PFSK-1 (cell line): ENCODE measurements around the gene RNU1-1.

Source experiments
- SIN3A ChIP-seq: IDR thresholded peaks from 2 replicates; pipeline ENCODE4 v1.6.1; 2012; ENCODE audit warnings: mild to moderate bottlenecking, low read length, moderate library complexity, borderline replicate concordance; ENCODE audit not compliant: insufficient read depth
- TF ChIP-seq, protein P1 (sequence below), 2 experiments: IDR thresholded peaks; 2 replicates each; pipeline versions ENCODE4 v1.6.1 to v1.8.0; 2011 to 2012; ENCODE audit warnings: low read depth in 2 of 2, low read length in 2 of 2, control low read depth in 1 of 2, inconsistent platforms in 1 of 2, mild to moderate bottlenecking in 1 of 2, moderate library complexity in 1 of 2; ENCODE audit not compliant: insufficient read depth in 1 of 2

DNA sequence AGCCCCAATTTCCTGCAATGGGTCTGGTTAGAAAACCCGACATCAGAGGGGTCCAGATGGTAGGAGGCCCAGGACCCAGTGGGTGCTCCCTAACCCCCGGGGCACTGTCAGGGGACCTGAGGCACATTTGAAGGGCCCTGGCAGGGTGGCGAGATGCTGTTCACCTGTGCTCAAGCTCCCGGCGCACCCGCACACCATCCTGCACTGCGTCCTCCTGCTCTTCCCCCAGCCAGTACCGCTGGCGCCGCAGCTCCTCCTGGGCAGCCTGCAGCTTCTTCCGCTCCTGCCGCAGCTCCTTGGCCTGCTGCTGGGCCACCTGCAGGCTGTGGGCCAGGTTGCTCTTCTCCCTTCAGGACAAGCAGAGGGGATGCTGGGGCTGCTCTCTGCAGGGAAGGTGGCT, 36.0 kb downstream of the RNU1-1 start:
- no peak for TF ChIP-seq SIN3A
- TF ChIP-seq, protein P1, sequence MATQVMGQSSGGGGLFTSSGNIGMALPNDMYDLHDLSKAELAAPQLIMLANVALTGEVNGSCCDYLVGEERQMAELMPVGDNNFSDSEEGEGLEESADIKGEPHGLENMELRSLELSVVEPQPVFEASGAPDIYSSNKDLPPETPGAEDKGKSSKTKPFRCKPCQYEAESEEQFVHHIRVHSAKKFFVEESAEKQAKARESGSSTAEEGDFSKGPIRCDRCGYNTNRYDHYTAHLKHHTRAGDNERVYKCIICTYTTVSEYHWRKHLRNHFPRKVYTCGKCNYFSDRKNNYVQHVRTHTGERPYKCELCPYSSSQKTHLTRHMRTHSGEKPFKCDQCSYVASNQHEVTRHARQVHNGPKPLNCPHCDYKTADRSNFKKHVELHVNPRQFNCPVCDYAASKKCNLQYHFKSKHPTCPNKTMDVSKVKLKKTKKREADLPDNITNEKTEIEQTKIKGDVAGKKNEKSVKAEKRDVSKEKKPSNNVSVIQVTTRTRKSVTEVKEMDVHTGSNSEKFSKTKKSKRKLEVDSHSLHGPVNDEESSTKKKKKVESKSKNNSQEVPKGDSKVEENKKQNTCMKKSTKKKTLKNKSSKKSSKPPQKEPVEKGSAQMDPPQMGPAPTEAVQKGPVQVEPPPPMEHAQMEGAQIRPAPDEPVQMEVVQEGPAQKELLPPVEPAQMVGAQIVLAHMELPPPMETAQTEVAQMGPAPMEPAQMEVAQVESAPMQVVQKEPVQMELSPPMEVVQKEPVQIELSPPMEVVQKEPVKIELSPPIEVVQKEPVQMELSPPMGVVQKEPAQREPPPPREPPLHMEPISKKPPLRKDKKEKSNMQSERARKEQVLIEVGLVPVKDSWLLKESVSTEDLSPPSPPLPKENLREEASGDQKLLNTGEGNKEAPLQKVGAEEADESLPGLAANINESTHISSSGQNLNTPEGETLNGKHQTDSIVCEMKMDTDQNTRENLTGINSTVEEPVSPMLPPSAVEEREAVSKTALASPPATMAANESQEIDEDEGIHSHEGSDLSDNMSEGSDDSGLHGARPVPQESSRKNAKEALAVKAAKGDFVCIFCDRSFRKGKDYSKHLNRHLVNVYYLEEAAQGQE (IDR thresholded peaks at IDR 0.05; ENCODE audit: insufficient read depth in 1 of 2, low read depth in 2 of 2, low read length in 2 of 2) = no peak
